ENCODE data around the gene FGD4.

FGD4 gene

DNA sequence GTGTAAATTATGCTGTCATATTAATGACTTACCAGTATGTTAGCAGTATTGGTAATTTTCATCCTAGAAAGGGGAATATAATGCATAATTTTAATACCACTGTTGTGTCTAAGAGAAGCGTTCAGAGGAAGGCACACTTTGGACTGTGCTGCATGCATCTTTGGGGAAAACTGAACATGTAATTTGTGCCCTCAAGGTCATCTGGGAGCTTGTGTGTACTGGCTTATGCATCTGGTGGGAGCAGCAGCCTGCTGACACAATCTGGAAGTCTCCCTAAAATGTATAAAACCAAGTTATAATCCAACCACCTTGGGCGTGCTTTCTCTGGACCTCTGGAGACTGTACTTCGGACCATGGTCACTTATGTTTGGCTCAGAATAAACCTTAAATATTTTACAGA, 14.1 kb downstream of the FGD4 start:
- no peak for DNase-seq

DNA sequence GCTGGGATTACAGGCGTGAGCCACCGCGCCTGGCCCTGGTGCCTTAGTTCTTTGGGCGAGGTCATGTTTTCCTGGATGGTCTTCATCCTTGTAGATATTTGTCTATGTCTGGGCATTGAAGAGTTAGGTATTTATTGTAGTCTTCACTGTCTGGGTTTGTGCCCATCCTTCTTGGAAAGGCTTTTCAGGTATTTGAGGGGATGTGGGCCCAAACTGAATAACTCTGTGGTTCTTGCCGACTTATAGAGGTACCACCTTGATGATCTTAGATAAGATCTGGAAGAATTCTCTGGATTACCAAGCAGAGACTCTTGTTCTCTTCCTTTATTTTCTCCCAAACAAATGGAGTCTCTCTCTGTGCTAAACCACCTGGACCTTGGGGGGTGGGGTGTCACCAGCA, 18.9 kb downstream of the FGD4 start:
- no peak for DNase-seq

DNA sequence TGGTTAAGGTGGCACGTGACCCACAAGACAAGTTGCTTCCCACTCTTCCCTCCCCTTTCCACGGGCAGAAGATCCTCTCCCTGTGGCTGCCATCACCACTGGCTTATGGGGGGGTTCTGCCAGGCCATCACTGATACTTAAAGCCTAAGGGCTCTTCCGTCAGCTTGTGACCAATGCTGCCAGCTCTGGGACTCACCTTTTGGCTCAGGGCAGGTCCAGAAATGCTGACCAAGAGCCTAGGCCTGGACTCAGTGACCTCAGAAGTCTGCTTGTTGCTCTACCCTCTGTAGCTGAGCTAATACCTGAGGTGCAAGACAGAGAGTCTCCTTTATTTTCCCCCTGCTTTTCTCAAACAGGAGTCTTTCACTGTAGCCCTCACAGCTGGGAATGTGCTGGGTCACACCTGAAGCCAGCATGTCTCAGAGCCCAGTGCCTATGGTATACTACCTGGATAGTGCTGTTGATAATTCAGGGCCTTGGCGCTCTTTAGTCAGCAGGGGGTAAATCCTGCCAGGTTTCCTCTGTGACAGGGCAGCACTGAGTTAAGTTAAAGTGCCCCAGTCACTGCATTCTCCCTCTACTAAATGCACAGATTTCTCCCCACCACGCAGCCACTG, 19.7 kb downstream of the FGD4 start:
- no peak for DNase-seq

DNA sequence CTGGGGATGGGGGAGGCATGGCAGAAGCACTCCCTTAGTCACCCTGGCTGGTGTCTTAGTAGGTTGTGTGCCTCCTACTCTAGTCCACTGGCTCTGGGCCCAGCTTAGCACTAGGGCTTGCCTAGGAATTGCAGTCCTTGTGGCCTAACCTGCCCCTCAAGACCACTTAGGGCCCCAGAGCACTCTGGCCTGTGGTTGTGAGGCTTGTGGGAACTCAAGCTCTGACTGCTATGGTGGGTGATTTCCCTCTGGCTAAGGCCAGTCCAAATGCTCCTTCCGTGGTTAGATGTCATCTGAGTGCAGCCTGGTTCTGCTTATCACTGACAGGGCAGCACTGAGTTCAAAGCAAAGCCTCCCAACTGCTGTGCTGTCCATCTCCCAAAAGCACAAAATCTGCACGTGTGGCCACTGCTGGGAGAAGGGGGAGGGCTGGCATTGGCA, 20.2 kb downstream of the FGD4 start:
- DNase-seq, result no peak

DNA sequence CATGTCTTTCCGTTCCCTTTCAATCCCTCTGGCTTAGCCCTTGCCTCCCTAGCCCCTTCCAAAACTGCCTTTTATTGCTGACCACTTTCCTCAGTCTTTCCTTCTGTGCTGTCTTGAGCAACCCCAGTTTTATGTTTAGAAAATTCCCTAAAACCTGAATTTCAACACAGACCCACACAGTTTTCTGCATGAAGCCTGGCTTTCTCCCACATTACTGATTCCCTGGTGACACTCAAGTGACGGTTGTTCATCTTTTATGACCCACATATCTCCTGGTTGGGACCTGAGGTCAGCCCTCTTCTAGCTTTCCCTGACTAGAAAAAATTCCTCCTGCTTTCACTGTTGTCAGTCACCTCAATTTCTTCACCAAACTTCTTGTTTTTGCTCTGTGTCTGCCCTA, 21.0 kb downstream of the FGD4 start:
- DNase-seq, result no peak

DNA sequence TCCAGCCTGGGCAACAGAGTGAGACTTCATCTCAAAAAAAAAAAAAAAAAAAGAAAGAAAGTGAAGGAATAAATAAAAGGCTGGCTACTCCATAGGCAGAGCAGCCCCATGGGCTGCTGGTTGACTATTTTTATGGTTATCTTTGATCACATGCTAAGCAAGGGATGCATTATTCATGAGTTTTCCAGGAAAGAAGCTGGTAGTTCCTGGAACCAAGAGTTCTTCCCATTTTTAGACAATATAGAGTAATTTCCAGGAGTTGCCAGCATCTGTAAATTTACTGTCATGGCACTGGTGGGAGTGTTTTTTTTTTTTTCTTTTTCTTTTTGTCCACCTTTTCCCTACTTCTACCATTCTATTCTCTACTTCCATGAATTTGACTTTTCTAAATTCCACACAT, 24.2 kb downstream of the FGD4 start:
- no peak for DNase-seq

DNA sequence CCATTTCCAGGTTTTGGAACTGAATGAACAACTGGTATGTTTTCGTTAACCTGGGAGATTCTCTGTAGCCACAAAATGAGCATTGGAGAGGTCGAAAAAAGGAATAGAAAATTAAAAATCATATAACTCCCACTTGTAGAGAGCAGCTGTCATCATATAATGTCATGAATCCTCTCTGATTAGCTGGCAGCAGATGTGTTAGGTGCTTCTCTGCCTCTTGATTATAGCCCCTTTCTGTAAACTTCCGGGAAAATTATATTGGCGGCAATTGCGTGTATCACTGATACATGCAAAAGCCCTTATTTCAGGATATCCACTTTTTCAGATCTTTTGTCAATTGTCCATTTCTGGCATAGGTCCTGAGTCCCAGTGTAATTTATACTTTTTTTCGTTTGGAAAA, 31.7 kb downstream of the FGD4 start:
- DNase-seq, result no peak

DNA sequence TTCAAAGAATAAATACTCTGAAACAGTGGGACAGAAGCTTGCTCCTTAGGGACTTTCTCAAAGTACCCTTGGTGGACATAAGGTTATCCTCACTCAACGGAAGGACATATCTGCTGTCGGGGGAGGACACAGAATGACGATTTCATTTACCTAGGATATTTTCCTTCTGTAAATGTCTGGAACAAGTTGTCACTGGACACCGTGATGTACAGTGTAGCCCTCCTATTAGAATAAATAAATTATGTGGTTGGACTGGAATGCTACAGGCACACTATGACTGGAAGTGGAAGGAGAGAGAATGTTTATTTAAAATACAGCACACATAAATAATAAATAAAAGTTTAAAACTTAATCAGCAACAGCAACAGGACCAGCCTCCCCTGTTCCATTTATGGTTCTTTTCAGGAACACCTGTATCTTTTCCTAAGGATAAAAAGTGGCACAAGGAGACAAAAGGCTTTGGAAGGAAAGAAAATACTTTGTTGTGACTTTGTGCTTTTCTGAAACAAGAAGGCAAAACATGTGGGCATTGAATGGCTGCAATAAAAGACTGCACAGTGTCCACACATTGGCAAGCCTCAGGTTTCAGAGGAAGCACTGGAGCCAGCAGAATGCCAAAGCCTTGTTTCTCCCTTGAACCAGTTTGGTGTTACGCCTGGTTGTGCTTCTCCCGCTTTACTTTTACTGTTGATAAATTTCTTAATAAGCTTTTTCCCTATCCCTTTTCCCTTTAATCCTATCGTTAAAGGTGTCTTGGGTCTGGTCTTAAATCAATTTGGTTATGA, 36.8 kb downstream of the FGD4 start:
- no peak for DNase-seq

DNA sequence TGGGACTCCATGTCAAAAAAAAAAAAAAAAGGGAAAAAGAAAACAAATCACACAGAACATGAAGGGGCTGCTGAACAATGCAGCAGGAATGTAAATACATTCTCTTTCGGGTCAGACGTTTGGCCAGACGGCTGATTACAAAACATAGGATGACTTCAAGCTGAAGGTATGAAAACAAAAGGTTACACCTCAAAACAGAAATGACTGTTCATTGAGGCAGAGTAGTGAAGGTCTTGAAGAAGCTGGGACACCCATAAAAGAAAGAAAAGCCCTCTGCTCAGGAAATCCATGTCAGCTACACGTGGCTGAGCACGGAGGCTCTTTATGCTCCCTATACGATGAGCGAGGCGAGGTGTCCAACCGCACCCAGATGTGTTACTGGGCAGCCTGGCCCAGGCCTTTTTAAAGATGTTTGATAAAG, 37.7 kb downstream of the FGD4 start:
- DNase-seq, result no peak

DNA sequence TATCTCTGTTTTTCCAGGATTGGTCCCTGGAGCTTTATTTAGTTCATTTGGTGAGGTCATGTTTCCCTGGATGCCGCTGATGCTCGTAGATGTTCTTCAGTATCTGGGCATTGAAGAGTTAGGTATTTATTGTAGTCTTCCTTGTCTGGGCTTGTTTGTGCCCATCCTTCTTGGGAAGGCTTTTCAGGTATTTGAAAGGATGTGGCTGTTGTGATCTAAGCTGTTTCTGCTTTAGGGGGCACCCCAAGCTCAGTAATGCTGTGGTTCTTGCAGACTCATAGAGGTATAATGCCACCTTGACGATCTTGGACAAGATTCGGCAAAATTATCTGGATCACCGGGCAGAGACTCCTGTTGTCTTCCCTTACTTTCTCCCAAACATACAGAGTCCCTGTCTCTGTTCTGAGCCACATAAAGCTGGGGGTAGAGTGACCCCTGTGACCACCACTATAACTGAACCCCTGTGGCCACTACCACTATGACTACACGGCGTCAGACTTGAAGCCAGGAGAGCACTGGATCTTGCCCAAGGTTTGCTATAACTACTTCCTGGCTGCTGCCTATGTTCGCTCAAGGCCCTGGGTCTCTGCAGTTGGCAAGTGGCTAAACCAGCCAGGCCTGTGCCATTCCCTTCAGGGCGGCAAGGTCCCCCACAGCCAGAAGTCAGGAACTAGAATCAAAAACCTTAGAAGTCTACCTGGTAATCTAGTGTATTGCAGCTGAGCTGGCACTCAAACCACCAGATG, 40.9 kb downstream of the FGD4 start:
- no peak for DNase-seq

DNA sequence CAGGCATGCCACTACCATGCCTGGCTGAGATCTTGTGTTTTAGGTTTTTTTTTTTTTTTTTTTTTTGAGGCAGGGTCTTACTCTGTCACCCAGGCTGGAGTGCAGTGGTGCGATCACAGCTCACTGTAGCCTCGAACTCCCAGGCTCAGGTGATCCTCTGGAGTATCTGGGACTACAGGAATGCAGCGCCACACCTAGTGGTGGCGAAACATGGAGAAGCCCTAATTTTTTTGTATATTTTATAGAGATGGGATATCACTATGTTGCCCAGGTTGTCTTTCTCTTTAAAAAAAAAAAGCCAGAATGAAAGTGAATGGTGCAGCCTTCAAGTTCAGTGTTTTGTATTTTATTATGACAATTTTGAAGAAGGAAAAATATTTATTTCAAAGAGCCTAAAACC, 44.1 kb downstream of the FGD4 start:
- DNase-seq, result no peak

DNA sequence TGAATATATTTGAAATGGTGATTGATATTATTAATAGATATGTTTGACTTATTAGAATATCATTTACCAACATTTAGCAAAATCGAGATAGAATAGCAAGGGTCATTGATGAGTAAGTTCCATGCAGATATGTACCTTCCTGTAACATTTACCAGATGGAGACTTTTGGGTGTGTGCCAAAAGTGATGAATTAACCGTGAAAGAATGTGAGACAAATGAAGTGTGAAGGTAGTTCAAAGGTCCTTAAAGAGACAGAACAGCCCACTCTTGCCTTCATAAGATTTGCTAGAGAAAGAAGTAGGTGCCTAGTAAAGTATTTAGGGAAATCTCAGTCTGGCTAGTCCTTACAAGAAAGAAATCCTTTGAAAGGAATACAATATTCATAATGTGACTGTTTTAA, 45.5 kb downstream of the FGD4 start:
- no peak for DNase-seq

DNA sequence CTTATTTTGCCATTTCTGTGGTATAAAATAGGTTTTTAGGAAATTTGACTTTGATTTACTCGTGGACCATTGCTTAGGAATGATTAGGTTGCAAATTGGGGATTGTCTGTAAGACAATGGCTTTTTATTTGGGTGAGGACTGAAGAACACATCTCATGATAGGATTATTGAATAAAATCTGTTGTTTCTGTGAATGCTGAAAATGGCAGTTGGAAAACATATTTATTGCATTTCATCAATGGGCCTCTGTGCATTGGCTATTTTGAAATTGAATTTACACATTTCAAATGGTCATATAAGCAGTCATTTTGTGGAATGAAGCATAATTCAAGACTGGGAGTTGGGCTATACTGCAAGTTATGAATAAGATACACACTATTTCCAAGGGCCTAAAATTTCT, 46.0 kb downstream of the FGD4 start:
- no peak for DNase-seq

DNA sequence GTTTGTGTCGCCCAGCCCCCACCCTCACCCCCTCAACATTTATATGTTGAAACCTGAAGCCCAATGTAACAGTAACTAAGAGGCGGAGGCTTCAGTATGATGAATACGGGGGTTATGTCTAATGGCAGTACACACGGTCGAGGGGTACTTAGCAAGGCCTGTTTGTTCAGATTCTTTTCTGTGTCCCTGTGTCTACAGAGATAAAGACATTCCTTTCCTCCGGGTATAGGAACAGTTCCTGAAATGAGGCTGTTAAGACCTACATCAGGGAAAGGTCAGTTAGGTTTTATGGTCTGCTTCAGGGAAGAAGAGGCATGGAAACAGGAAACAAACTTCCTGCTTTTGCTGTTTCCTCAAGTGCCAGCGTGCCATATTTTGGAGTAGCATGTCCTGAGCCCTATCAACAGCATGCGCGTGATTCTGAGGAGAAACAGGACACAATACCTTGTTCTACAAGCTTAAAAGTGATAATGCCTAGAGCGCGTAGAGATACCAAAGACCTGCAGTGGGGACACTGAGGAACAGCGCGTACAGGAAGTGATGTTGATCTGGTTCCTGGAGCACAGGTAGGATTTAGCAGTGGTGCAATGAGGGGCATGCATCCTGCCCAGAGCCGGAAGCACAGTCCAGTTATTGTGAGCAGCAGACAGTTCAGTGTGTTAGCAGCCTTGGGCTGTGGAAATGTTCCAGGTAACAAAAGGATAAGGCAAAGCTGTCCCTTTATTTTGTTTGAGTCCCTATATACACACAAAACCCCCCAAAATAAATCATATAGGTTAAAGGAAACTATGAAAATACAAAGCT, 47.2 kb downstream of the FGD4 start:
- DNase-seq, result no peak

DNA sequence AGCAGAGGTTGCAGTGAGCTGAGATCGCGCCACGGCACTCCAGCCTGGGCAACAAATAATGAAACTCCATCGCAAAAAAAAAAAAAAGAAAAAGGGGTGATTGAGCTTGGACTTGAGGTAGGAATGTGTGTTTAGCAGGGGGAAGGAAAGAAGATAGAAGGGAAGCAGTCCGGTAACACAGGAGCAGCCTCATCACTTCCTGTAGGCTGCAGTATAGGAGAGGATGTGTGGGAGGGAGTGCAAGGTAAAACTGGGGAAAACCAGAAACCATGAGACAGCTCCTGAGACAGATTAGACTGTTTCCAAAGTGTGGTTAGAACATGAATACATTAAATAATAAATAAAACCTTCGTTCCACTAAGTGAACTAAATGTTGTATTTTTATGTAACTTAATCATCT, 49.2 kb downstream of the FGD4 start:
- no peak for DNase-seq

DNA sequence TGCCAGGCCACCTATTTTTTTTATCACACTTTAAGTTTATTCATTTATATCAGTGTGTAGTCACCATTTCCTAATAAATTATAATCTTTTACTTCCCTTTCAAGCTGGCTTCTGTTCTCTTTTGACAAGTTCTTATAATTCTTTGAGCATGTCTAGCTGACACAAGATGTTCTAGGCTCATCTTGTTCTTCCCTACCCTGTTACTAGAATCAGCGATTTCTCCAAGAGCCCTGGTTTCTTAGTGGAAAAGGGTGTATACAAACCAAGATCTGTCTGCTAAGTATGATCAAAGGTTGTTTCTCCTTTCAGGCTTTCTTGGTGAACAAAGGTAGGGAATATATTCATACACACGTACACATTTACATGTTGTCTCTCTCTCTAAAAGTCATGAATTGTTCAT, 51.0 kb downstream of the FGD4 start:
- DNase-seq, result no peak

DNA sequence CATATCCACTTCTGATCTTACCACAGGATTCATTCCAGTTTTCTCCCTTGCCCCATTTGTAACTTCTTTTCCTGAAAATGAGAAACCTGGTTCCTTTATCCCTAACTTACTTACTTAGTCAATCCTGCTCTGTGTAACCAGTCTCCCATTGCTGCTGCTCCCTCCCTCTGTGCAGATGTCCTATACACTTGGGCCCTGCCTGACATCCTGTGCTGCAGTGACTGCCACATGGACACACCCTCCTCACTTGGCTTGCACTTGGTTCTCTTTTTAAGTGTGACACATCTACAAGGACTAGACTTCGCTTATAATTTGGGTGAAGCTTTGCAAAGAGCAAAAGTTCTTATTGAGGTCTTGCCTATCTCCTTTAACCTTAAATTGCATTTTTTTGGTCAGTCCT, 51.4 kb downstream of the FGD4 start:
- DNase-seq, result no peak

DNA sequence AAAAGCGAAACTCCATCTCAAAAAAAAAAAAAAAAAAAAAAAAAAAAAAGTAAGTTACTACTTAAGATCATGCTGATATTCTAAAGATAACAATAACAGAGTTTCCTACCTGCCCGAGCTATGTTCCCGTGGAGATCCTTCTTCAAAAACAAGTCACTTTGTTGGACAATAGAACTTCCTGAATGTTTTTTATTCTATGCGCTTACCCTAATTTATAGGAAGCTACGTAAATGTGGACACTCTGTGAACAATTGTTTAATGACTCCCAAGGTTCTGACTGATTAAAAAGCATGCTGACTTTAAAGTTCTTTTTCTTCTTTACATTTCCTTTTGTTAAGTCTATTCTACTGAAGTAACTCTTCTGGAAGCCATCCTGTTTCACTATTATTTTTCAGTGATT, 52.5 kb downstream of the FGD4 start:
- DNase-seq, result no peak

DNA sequence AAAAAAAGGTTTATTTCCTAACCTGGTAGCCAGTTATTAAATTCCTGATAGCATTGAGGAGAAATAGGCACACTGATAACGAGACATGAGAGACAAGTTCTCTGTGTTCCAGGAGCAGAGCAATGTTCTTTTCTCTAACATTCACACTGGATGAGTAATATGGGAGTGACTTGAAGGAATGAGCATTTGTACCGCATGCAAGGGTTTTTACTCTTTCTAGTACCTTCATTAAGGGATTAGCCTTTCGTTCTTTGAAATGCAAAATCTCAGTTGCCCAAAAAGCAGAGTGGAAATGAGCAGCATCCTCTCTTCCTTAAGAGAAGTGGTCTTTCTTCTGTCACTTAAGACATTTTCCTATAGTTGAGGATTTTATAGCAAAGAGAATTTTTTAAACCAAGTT, 54.7 kb downstream of the FGD4 start:
- DNase-seq, result no peak

DNA sequence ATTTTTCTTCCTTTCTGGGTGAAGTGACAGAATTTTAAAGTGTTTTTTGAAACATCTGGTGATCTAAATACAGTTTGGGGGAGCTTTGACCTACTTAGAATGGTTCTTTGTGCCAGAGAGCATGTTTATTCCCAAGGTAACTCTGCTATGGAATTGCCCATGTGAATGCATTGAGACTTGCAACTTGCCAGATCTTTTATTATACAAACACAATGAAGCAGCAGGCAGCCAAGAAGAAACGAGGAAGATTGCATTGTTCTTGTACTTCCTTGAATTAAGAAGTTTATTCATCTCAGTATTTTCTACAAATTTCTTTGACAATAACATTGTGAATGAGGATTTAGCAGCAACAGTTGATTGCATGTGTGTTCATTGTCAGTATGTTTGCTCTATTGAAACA, 55.5 kb downstream of the FGD4 start:
- no peak for DNase-seq

DNA sequence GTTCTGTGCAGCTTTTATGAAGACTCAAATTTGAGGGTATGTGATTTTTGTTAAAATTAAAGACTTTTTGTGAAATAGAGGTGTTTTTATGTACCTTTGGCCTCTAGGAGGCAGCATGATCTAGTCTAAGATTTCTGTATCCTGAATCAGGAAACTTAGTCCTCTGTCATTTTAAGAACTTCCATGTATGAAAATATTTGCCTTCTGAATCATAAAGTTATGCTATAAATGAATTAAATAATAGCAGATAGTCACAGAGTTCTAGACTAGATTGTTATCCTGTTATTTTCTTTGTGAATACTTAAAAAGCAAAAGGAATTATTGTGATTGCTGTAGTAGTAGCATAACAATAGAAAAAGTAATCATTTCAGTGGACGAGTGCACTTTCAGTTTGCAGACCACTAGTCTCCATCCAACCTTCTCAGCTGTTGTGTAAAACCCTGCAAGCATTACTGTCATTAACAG, 56.3 kb downstream of the FGD4 start:
- DNase-seq, result no peak

DNA sequence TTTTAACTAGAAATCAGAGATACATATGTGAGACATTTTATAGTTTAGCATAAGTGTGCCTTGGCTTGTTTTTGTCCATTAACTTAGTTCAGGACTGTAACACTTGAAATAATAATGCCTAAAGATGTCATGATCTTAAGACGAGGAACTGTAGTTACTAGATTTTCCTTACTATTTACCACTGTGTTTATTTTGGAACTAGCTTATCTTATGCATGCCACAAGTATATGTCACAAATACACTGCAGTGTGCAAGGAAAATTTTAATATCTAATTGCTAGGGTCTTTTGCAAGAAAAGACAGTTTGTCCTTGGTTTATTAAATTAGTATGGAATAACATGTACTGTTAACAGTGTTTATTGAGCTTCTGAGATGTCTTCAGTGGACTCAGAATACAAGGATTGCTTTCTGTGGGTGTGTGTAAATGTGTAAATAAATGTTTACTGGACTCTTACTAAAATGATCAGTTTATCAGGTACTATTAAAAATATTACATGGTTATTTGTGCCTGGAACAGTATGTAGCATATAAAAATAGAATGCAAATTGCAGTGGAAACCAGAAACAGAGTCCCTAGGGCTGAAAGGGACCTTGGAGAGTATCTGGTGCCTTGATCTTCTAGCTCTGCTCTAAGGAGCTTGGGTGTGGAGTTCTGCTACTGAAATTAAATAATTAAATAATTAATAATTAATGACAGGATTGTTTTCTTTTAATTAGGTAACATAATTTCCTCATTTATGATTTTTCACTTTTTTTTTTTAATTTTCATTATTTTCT, 58.1 kb downstream of the FGD4 start:
- no peak for DNase-seq

Measured in CD4-positive, alpha-beta T cell treated with Interferon gamma for 1 hour (primary cell).